Endothelial cell of umbilical vein (primary cell): ENCODE measurements around the gene MED12L. TPM values are rescaled to one million over a fixed set of nuclear protein-coding genes. Genes with fewer than 3 reads are reported as not detected.

ENCODE experiments used
- BruUV-seq: library from RNA; stranded (reverse); fragments of 400-500 nt; replicated peaks from 2 replicates; lab custom pipeline; 2021; lab: Mats Ljungman, UMichigan
- CTCF ChIA-PET: fragments of 300-600, 350-600 bp; sonication (Branson Sonifier 250); formaldehyde crosslinking; loops from one replicate; lab custom pipeline; 2021; ENCODE audit warnings: antibody characterized with exemption, inconsistent platforms; lab: Charles Lee
- POLR2A ChIA-PET: fragments of 300-600, 350-600 bp; sonication (Branson Sonifier 250); formaldehyde crosslinking; loops from one replicate; lab custom pipeline; 2021; ENCODE audit warnings: antibody characterized with exemption, inconsistent platforms; lab: Charles Lee
- DNase-seq: peaks from one replicate; pipeline ENCODE4 v3.0.0-alpha.2; 2011; ENCODE audit warnings: low read depth, low spot score
- FAIRE-seq: peaks from 2 replicates; lab custom pipeline; 2011; peaks lifted over from hg19 to GRCh38; lab: Jason Lieb, UNC
- H2AFZ ChIP-seq: 2 replicates; pipeline ENCODE4 v1.6.0; 2012; ENCODE audit warnings: low read depth, low read length, control low read depth, inconsistent platforms
- H3K27ac ChIP-seq: 2 replicates; pipeline ENCODE4 v1.5.1; 2011; ENCODE audit warnings: low read depth, mild to moderate bottlenecking, control low read depth, low read length, moderate library complexity; ENCODE audit not compliant: insufficient read depth
- H3K27me3 ChIP-seq, 2 experiments: 2 replicates each; pipeline versions ENCODE4 v1.6.0 to v1.6.1; 2011; ENCODE audit warnings: low read length in 2 of 2, mixed read lengths in 1 of 2; ENCODE audit not compliant: control insufficient read depth in 2 of 2, insufficient read depth in 2 of 2
- H3K36me3 ChIP-seq, 2 experiments: 2 replicates in 1 of 2; 3 replicates in 1 of 2; pipeline ENCODE4 v1.5.1; 2011; ENCODE audit warnings: low read length in 2 of 2, mild to moderate bottlenecking in 1 of 2, moderate library complexity in 1 of 2; ENCODE audit not compliant: control insufficient read depth in 2 of 2, insufficient read depth in 2 of 2; ENCODE audit errors: extremely low read depth in 1 of 2
- H3K4me1 ChIP-seq: 3 replicates; pipeline ENCODE4 v1.5.1; 2011; ENCODE audit warnings: mild to moderate bottlenecking, low read length; ENCODE audit not compliant: control insufficient read depth, insufficient read depth; ENCODE audit errors: extremely low read depth
- H3K4me2 ChIP-seq: 2 replicates; pipeline ENCODE4 v1.6.1; 2011; ENCODE audit warnings: low read length, control low read depth, mixed read lengths; ENCODE audit not compliant: insufficient read depth
- H3K4me3 ChIP-seq, 3 experiments: fragments of 200-600 bp in 1 of 3; sonication (generic), shearing (Covaris generic) in 1 of 3; replicated peaks in 1 of 3; 2 replicates each; pipeline ENCODE4 v1.5.1; 2011 to 2016; ENCODE audit warnings: control low read depth in 3 of 3, low read length in 3 of 3, mild to moderate bottlenecking in 2 of 3, inconsistent platforms in 1 of 3, low read depth in 1 of 3, moderate library complexity in 1 of 3; ENCODE audit not compliant: insufficient read depth in 1 of 3
- H3K79me2 ChIP-seq: 2 replicates; pipeline ENCODE4 v1.6.0; 2012; ENCODE audit warnings: low read length, inconsistent platforms; ENCODE audit not compliant: control insufficient read depth, insufficient read depth
- H3K9ac ChIP-seq: replicated peaks from 2 replicates; pipeline ENCODE3; 2011; ENCODE audit warnings: low read length, control low read depth; ENCODE audit not compliant: insufficient read depth; ENCODE audit errors: extremely low read depth
- H3K9me1 ChIP-seq: replicated peaks from 3 replicates; pipeline ENCODE4 v1.6.0; 2011; ENCODE audit warnings: mild to moderate bottlenecking, low read length; ENCODE audit not compliant: control insufficient read depth, insufficient read depth; ENCODE audit errors: extremely low read depth
- H3K9me3 ChIP-seq: replicated peaks from 2 replicates; pipeline ENCODE4 v1.5.1; 2012; ENCODE audit warnings: low read length, inconsistent platforms; ENCODE audit not compliant: control insufficient read depth, insufficient read depth
- H4K20me1 ChIP-seq: replicated peaks from 2 replicates; pipeline ENCODE3; 2011; ENCODE audit warnings: mild to moderate bottlenecking, low read length; ENCODE audit not compliant: control insufficient read depth, insufficient read depth; ENCODE audit errors: extremely low read depth
- EZH2 ChIP-seq: IDR thresholded peaks from 2 replicates; pipeline ENCODE4 v1.6.1; 2012; ENCODE audit warnings: borderline replicate concordance, low read depth, mild to moderate bottlenecking, moderate library complexity, low read length, inconsistent platforms; ENCODE audit not compliant: severe bottlenecking
- FOS ChIP-seq: IDR thresholded peaks from 2 replicates; pipeline ENCODE4 v1.6.1; 2011; ENCODE audit warnings: mild to moderate bottlenecking, low read length, moderate library complexity, borderline replicate concordance; ENCODE audit not compliant: insufficient read depth
- GATA2 ChIP-seq: IDR thresholded peaks from 2 replicates; pipeline ENCODE4 v1.7.0; 2011; ENCODE audit warnings: low read depth, mild to moderate bottlenecking, moderate library complexity, mixed read lengths, low read length; ENCODE audit not compliant: insufficient read length, insufficient read depth
- JUN ChIP-seq: IDR thresholded peaks from 2 replicates; pipeline ENCODE4 v1.6.1; 2011; ENCODE audit warnings: borderline replicate concordance, low read depth; ENCODE audit not compliant: insufficient read length, insufficient read depth
- MAX ChIP-seq: IDR thresholded peaks from 2 replicates; pipeline ENCODE4 v1.6.1; 2011; ENCODE audit not compliant: insufficient read depth, insufficient read length
- MYC ChIP-seq: IDR thresholded peaks from one replicate; pipeline ENCODE4 v1.6.1; 2011; ENCODE audit warnings: mild to moderate bottlenecking, low read depth, low read length
- POLR2A ChIP-seq: IDR thresholded peaks from 2 replicates; pipeline ENCODE4 v1.6.1; 2012; ENCODE audit warnings: low read depth, mild to moderate bottlenecking, control low read depth, low read length
- POLR2AphosphoS5 ChIP-seq: IDR thresholded peaks from 2 replicates; pipeline ENCODE4 v1.6.1; 2012; ENCODE audit warnings: low read depth, mild to moderate bottlenecking, control low read depth, low read length, moderate library complexity; ENCODE audit not compliant: insufficient read depth
- dilution Hi-C: fragments of 300-500 bp; cut with MboI; formaldehyde crosslinking; loops from one replicate; pipeline ENCODE4 v1.15.0; 2019; ENCODE audit warnings: low sequenced_read_pairs; ENCODE audit not compliant: extremely low pct_ligation_motif_present
- intact Hi-C: fragments of 100-400 bp; cut with micrococcal nuclease; formaldehyde crosslinking; loops from one replicate; pipeline ENCODE4 v1.10.0; 2022
- polyA plus RNA-seq, 4 experiments: library from polyadenylated mRNA; depleted of rRNA in 3 of 4; stranded (reverse) in 3 of 4; unstranded in 1 of 4; fragments of >200 nt; gene quantifications; 2 replicates each; pipeline versions ENCODE4 v1.2.1 to v1.2.3, GENCODE V29; 2011 to 2012; ENCODE audit warnings: missing spikeins in 1 of 4
- total RNA-seq: library from RNA; stranded (reverse); gene quantifications from 2 replicates; pipeline ENCODE4 v1.2.3, GENCODE V29; 2021
- TF ChIP-seq, protein P1 (sequence below), 2 donors: IDR thresholded peaks; 1 replicate in 1 of 2; 2 replicates in 1 of 2; pipeline ENCODE4 v1.5.1; 2011; ENCODE audit warnings: low read length in 2 of 2, mild to moderate bottlenecking in 2 of 2, moderate library complexity in 2 of 2, control low read depth in 1 of 2, inconsistent platforms in 1 of 2, low read depth in 1 of 2; ENCODE audit not compliant: insufficient read depth in 1 of 2; ENCODE audit errors: extremely low read depth in 1 of 2

MED12L gene
- total and polyA plus RNA-seq, 2 donors (not counting 3 experiments of a cell fraction or from before 2014, with no cell fraction given) = 0.03 to 0.27 TPM

- dilution Hi-C loops (no loop called here), intact Hi-C loops (no loop called here)
- Histone ChIP-seq H3K27me3 (peaks cover 0 to 2% of the 10 kb centered on the region in 2 experiments), H2AFZ (no peak overlapping the region), H3K79me2 (no peaks in the 10 kb centered on the region), H3K9me1 (no peaks in the 10 kb centered on the region), H3K27ac (no peak overlapping the region), H3K9me3 (no peaks in the 10 kb centered on the region), H3K36me3 (no peaks in the 10 kb centered on the region), H3K4me1 (no peaks in the 10 kb centered on the region), H4K20me1 (no peaks in the 10 kb centered on the region), H3K4me3 (no peak overlapping the region), H3K9ac (no peak overlapping the region), H3K4me2 (no peak overlapping the region)
- no TSS peak for BruUV-seq
- CTCF ChIA-PET = interaction anchor here (1.2 to 8.3 kb wide), 2 partner anchors 11 to 363 kb away, joined by 3 to 47 read pairs; no protein-coding TSS in a partner anchor
- FAIRE-seq = no peak
- POLR2A ChIA-PET = no interaction called here
- TF ChIP-seq FOS = no peak
- no peak for TF ChIP-seq POLR2AphosphoS5
- TF ChIP-seq MYC = no peak
- no peak for TF ChIP-seq GATA2
- no peak for TF ChIP-seq EZH2
- TF ChIP-seq, protein P1, sequence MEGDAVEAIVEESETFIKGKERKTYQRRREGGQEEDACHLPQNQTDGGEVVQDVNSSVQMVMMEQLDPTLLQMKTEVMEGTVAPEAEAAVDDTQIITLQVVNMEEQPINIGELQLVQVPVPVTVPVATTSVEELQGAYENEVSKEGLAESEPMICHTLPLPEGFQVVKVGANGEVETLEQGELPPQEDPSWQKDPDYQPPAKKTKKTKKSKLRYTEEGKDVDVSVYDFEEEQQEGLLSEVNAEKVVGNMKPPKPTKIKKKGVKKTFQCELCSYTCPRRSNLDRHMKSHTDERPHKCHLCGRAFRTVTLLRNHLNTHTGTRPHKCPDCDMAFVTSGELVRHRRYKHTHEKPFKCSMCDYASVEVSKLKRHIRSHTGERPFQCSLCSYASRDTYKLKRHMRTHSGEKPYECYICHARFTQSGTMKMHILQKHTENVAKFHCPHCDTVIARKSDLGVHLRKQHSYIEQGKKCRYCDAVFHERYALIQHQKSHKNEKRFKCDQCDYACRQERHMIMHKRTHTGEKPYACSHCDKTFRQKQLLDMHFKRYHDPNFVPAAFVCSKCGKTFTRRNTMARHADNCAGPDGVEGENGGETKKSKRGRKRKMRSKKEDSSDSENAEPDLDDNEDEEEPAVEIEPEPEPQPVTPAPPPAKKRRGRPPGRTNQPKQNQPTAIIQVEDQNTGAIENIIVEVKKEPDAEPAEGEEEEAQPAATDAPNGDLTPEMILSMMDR (IDR thresholded peaks at IDR 0.05; ENCODE audit: extremely low read depth in 1 of 2, insufficient read depth in 1 of 2, low read depth in 1 of 2, low read length in 2 of 2) = no peak
- no peak for TF ChIP-seq POLR2A
- no peak for TF ChIP-seq MAX
- no peak for TF ChIP-seq JUN
- no peak for DNase-seq
These were observed 392.9 kb downstream of the MED12L start for GRCh38 chr3:151478335-151478697.
